ENCODE results near the gene LAMA3. TPM values are rescaled to one million over a fixed set of nuclear protein-coding genes. Genes with fewer than 3 reads are reported as not detected.

Gene LAMA3
- total RNA-seq, 1 experiment from 2014 or later, result 8.1 TPM

GRCh38 chr18:23793985-23794867, 105.0 kb downstream of the LAMA3 start:
- ChIA-PET CTCF (no interaction called here), POLR2A (no interaction called here)

GRCh38 chr18:23798249-23798648, 109.0 kb downstream of the LAMA3 start:
- no peaks in the 10 kb centered on the region for H3K36me3 ChIP-seq (ENCODE audit: control insufficient read depth, insufficient read depth, low read length)
- in situ Hi-C loops (cut with HindIII; ENCODE audit: low pct_unique_long_range_greater_than_20kb, low sequenced_read_pairs) (no loop called here), intact Hi-C loops (cut with micrococcal nuclease; ENCODE audit: unreplicated experiment) (no loop called here)
- 0 out of 2 replicates have a peak, but pooled peaks cover 2% of the 10 kb centered on the region for H3K27me3 ChIP-seq (ENCODE audit: control insufficient read depth, insufficient read depth, low read length)
- H3K4me1 ChIP-seq (ENCODE audit: control insufficient read depth, insufficient read depth, low read length), result no peaks in the 10 kb centered on the region
- no TSS peak for BruUV-seq (replicated peaks)
- no peak overlapping the region for H3K27ac ChIP-seq (ENCODE audit: low read length)
- TF ChIP-seq SIN3A (IDR thresholded peaks at IDR 0.05; ENCODE audit: borderline replicate concordance, insufficient read depth, low read depth, low read length), result no peak
- TF ChIP-seq REST (IDR thresholded peaks at IDR 0.05; ENCODE audit: insufficient read depth in 1 of 2, low read depth in 2 of 2, low read length in 1 of 2), result no peak
- no peak for TF ChIP-seq CTCF (IDR thresholded peaks at IDR 0.05)
- no peak for TF ChIP-seq TCF7L2 (IDR thresholded peaks at IDR 0.05; ENCODE audit: low read depth, low read length)
- no peak for TF ChIP-seq POLR2AphosphoS5 (IDR thresholded peaks at IDR 0.05; ENCODE audit: low read depth, low read length)
- no peaks in the 10 kb centered on the region for H3K9me3 ChIP-seq (ENCODE audit: control insufficient read depth, insufficient read depth, low read depth, low read length)
- CTCF ChIA-PET, result no interaction called here
- ATAC-seq, result no peak
- no peak for DNase-seq (ENCODE audit: low read depth, low spot score)
- POLR2A ChIA-PET, result no interaction called here
- no peak overlapping the region for H3K4me3 ChIP-seq (ENCODE audit: low read depth in 2 of 2, low read length in 2 of 2)

More at GRCh38 chr18:23793985-23794867, 105.0 kb downstream of the LAMA3 start:
- TF ChIP-seq SIN3A (IDR thresholded peaks at IDR 0.05; ENCODE audit: borderline replicate concordance, insufficient read depth, low read depth, low read length) (no peak), REST (IDR thresholded peaks at IDR 0.05; ENCODE audit: insufficient read depth in 1 of 2, low read depth in 2 of 2, low read length in 1 of 2) (no peak), CTCF (IDR thresholded peaks at IDR 0.05) (no peak), TCF7L2 (IDR thresholded peaks at IDR 0.05; ENCODE audit: low read depth, low read length) (no peak), POLR2AphosphoS5 (IDR thresholded peaks at IDR 0.05; ENCODE audit: low read depth, low read length) (no peak)
- DNase-seq (ENCODE audit: low read depth, low spot score) (no peak), ATAC-seq (no peak)
- in situ Hi-C loops (cut with HindIII; ENCODE audit: low pct_unique_long_range_greater_than_20kb, low sequenced_read_pairs), result no loop called here
- no TSS peak for BruUV-seq (replicated peaks)
- intact Hi-C loops (cut with micrococcal nuclease; ENCODE audit: unreplicated experiment), result no loop called here
- no peaks in the 10 kb centered on the region for H3K9me3 ChIP-seq (ENCODE audit: control insufficient read depth, insufficient read depth, low read depth, low read length)
- no peaks in the 10 kb centered on the region for H3K4me1 ChIP-seq (ENCODE audit: control insufficient read depth, insufficient read depth, low read length)
- no peak overlapping the region for H3K4me3 ChIP-seq (ENCODE audit: low read depth in 2 of 2, low read length in 2 of 2)
- H3K36me3 ChIP-seq (ENCODE audit: control insufficient read depth, insufficient read depth, low read length), result no peaks in the 10 kb centered on the region
- no peaks in the 10 kb centered on the region for H3K27me3 ChIP-seq (ENCODE audit: control insufficient read depth, insufficient read depth, low read length)
- no peak overlapping the region for H3K27ac ChIP-seq (ENCODE audit: low read length)

Measured in Panc1 (cell line).